Measurements from ENCODE around the gene PPEF2.
"Not testable (repeated sequence)": the region's sequence is repeated elsewhere in the genome, so short reads cannot be mapped to it uniquely, and the experiment has no call there.

Gene PPEF2, protein sequence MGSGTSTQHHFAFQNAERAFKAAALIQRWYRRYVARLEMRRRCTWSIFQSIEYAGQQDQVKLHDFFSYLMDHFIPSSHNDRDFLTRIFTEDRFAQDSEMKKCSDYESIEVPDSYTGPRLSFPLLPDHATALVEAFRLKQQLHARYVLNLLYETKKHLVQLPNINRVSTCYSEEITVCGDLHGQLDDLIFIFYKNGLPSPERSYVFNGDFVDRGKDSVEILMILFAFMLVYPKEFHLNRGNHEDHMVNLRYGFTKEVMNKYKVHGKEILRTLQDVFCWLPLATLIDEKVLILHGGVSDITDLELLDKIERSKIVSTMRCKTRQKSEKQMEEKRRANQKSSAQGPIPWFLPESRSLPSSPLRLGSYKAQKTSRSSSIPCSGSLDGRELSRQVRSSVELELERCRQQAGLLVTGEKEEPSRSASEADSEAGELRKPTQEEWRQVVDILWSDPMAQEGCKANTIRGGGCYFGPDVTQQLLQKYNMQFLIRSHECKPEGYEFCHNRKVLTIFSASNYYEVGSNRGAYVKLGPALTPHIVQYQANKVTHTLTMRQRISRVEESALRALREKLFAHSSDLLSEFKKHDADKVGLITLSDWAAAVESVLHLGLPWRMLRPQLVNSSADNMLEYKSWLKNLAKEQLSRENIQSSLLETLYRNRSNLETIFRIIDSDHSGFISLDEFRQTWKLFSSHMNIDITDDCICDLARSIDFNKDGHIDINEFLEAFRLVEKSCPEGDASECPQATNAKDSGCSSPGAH

GRCh38 chr4:75902352-75902751, at the start of gene PPEF2:
Gene PPEF2, minus strand, starts transcription at chr4:75902452. Its CDS starts 6,127 bp downstream, at chr4:75896325.
- no peak within 1 kb of the TSS for H3K9ac ChIP-seq (ENCODE audit: low read length)
- H3K4me3 ChIP-seq (ENCODE audit: low read length) = no peak within 1 kb of the TSS
- no peaks in the 10 kb centered on the region for H3K36me3 ChIP-seq (ENCODE audit: control insufficient read depth, insufficient read depth, low read length)
- no peaks in the 10 kb centered on the region for H3K4me1 ChIP-seq (ENCODE audit: control insufficient read depth, insufficient read depth, low read length)
- H3K27me3 ChIP-seq (ENCODE audit: control insufficient read depth, insufficient read depth, low read length) = no peaks in the 10 kb centered on the region
- H3K9me3 ChIP-seq (ENCODE audit: control insufficient read depth, low read length) = no peaks in the 10 kb centered on the region

GRCh38 chr4:75950213-75950815, 48.1 kb upstream of the PPEF2 start:
- no peaks in the 10 kb centered on the region for H3K4me1 ChIP-seq (ENCODE audit: control insufficient read depth, insufficient read depth, low read length)
- no peaks in the 10 kb centered on the region for H3K27me3 ChIP-seq (ENCODE audit: control insufficient read depth, insufficient read depth, low read length)
- H3K36me3 ChIP-seq (ENCODE audit: control insufficient read depth, insufficient read depth, low read length) = no peaks in the 10 kb centered on the region
- no peak overlapping the region for H3K9ac ChIP-seq (ENCODE audit: low read length)
- no peaks in the 10 kb centered on the region for H3K9me3 ChIP-seq (ENCODE audit: control insufficient read depth, low read length)
- H3K4me3 ChIP-seq (ENCODE audit: low read length) = no peak overlapping the region

DNA sequence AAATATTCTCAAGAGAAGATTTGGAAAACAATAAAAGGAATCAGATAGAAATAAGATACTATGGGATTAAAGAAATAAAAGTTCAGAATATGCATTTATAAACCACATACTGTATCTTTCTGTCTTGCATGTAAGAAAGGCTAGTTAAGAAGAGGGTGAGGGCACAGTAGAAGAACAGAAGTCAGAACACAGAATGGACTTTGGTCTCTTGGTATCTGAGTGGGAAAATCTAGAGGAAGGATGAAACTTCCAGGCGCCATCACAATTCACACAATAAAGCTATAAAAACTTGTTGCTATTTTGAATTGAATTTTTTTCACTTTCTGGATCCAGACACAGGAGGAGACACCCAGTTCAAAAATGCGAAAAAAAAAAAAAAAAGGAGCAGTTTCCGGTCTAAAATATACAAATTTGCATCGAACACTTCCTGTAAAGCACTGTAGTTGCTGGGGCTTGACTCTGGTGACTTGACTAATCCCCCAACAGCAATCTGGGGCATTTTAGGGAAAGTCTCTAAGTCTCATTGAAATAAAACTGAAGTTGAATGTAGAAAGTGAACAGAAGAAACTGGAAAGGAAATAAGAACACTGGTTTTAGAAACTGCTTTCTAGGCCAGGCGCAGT, 46.7 kb upstream of the PPEF2 start:
- no peaks in the 10 kb centered on the region for H3K4me1 ChIP-seq (ENCODE audit: control insufficient read depth, insufficient read depth, low read length)
- H3K4me3 ChIP-seq (ENCODE audit: low read length) = no peak overlapping the region
- no peak overlapping the region for H3K9ac ChIP-seq (ENCODE audit: low read length)
- H3K36me3 ChIP-seq (ENCODE audit: control insufficient read depth, insufficient read depth, low read length) = no peaks in the 10 kb centered on the region
- no peaks in the 10 kb centered on the region for H3K9me3 ChIP-seq (ENCODE audit: control insufficient read depth, low read length)
- no peaks in the 10 kb centered on the region for H3K27me3 ChIP-seq (ENCODE audit: control insufficient read depth, insufficient read depth, low read length)

- H3K4me3 ChIP-seq (ENCODE audit: low read length) = peak within 1 kb of the TSS; percentile 63
- peaks cover 6% of the 10 kb centered on the region for H3K4me1 ChIP-seq (ENCODE audit: control insufficient read depth, insufficient read depth, low read length)
- no peaks in the 10 kb centered on the region for H3K9me3 ChIP-seq (ENCODE audit: control insufficient read depth, low read length)
- H3K36me3 ChIP-seq (ENCODE audit: control insufficient read depth, insufficient read depth, low read length) = no peaks in the 10 kb centered on the region
- no peaks in the 10 kb centered on the region for H3K27me3 ChIP-seq (ENCODE audit: control insufficient read depth, insufficient read depth, low read length)
- peak within 1 kb of the TSS; percentile 74 for H3K9ac ChIP-seq (ENCODE audit: low read length)
Measured at GRCh38 chr4:75940692-75941253, 38.5 kb upstream of the PPEF2 start, which contains the start of gene NAAA. Gene NAAA, minus strand, starts transcription at chr4:75941013. Its CDS starts 64 bp downstream, at chr4:75940949.

- peaks cover 6% of the 10 kb centered on the region for H3K4me1 ChIP-seq (ENCODE audit: control insufficient read depth, insufficient read depth, low read length)
- no peaks in the 10 kb centered on the region for H3K36me3 ChIP-seq (ENCODE audit: control insufficient read depth, insufficient read depth, low read length)
- no peaks in the 10 kb centered on the region for H3K27me3 ChIP-seq (ENCODE audit: control insufficient read depth, insufficient read depth, low read length)
- peak overlapping the region; percentile 74 for H3K9ac ChIP-seq (ENCODE audit: low read length)
- peak overlapping the region; percentile 63 for H3K4me3 ChIP-seq (ENCODE audit: low read length)
- H3K9me3 ChIP-seq (ENCODE audit: control insufficient read depth, low read length) = no peaks in the 10 kb centered on the region
Measured at GRCh38 chr4:75939890-75940691, 37.8 kb upstream of the PPEF2 start.

DNA sequence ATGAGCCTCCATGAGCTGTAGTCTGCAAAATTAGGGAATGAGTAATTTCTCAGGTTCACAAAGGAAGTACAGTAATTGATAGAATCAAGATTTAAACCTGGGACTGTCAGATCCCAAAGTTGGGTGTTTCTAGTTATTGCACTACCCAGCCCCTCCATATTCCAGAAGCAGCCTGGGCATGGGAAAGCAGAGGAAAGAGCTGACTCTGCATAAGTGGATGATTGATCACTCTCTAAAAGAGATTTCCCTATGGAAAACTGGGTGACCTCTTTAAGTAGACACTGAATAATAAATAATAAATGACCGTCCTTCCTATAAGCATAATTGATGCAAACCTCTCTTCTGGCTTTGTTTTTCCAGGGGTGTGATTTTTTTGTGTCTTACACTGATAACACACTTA, 33.4 kb upstream of the PPEF2 start:
- Histone ChIP-seq H3K36me3 (ENCODE audit: control insufficient read depth, insufficient read depth, low read length) (no peaks in the 10 kb centered on the region), H3K4me3 (ENCODE audit: low read length) (no peak overlapping the region)

DNA sequence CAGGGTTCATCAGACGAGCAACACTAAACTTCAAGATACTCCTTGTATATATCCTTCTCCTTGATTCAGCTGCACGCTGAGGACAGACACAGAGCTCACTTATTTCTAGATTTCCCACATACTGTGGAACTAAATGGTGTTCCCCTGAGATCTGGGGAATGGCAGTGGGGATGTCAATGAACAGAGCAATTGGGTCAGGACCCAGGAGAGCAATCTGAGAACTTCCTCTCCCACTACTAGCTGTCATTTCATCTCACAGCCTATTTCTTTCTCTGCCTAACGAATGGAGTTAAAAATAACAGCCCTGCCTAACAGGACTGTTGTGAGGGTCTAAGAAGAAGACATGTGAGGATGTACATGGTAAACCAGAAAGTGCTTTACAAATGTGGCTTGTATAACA, 27.9 kb upstream of the PPEF2 start:
- Histone ChIP-seq H3K4me1 (ENCODE audit: control insufficient read depth, insufficient read depth, low read length) (no peaks in the 10 kb centered on the region), H3K9ac (ENCODE audit: low read length) (no peak overlapping the region), H3K4me3 (ENCODE audit: low read length) (no peak overlapping the region), H3K9me3 (ENCODE audit: control insufficient read depth, low read length) (no peaks in the 10 kb centered on the region), H3K27me3 (ENCODE audit: control insufficient read depth, insufficient read depth, low read length) (no peaks in the 10 kb centered on the region), H3K36me3 (ENCODE audit: control insufficient read depth, insufficient read depth, low read length) (no peaks in the 10 kb centered on the region)

More for the DNA sequence above, 33.4 kb upstream of the PPEF2 start:
- no peak overlapping the region for H3K9ac ChIP-seq (ENCODE audit: low read length)
- no peaks in the 10 kb centered on the region for H3K9me3 ChIP-seq (ENCODE audit: control insufficient read depth, low read length)
- peaks cover 6% of the 10 kb centered on the region for H3K4me1 ChIP-seq (ENCODE audit: control insufficient read depth, insufficient read depth, low read length)
- H3K27me3 ChIP-seq (ENCODE audit: control insufficient read depth, insufficient read depth, low read length) = no peaks in the 10 kb centered on the region

DNA sequence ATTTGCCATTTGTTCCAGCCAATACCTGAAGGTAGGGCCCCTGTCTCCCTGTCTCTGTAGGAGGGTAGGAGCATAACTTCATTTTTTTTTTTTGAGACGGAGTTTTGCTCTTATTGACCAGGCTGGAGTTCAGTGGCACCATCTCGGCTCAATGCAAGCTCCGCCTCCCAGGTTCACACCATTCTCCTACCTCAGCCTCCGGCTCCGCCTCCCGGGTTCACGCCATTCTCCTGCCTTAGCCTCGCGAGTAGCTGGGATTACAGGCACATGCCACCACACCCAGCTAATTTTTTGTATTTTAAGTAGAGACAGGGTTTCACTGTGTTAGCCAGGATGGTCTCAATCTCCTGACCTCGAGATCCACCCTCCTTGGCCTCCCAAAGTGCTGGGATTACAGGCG, 22.7 kb upstream of the PPEF2 start:
- H3K27me3 ChIP-seq (ENCODE audit: control insufficient read depth, insufficient read depth, low read length); H3K4me1 ChIP-seq (ENCODE audit: control insufficient read depth, insufficient read depth, low read length); H3K36me3 ChIP-seq (ENCODE audit: control insufficient read depth, insufficient read depth, low read length); H3K9me3 ChIP-seq (ENCODE audit: control insufficient read depth, low read length); H3K4me3 ChIP-seq (ENCODE audit: low read length); H3K9ac ChIP-seq (ENCODE audit: low read length): not testable (repeated sequence)

DNA sequence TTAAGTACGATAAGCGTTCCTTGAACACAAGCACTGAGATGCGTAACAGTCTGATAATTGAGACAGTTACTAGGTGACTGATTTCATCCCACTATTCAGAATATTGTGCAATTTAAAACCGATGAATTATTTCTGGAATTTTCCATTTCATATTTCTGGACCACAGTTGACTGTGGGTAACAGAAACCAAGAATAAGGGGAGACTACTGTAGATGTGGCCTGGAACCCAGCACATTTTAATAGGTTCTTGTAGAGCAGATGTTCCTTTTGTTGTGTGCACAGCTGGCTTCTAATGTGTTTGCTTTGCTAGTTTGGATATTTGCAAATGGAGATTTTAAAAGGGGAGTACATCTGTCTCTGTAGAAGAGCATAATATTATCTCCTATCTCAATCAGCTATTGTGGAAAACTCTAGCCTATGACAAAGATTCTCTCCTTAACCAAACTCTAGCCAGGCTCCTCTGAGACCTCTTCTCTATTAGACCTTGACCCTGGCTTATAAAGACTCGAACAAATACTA, 22.1 kb upstream of the PPEF2 start:
- Histone ChIP-seq H3K4me3 (ENCODE audit: low read length) (no peak overlapping the region), H3K9me3 (ENCODE audit: control insufficient read depth, low read length) (no peaks in the 10 kb centered on the region), H3K9ac (ENCODE audit: low read length) (no peak overlapping the region), H3K36me3 (ENCODE audit: control insufficient read depth, insufficient read depth, low read length) (no peaks in the 10 kb centered on the region), H3K27me3 (ENCODE audit: control insufficient read depth, insufficient read depth, low read length) (no peaks in the 10 kb centered on the region), H3K4me1 (ENCODE audit: control insufficient read depth, insufficient read depth, low read length) (no peaks in the 10 kb centered on the region)

- H3K27me3 ChIP-seq (ENCODE audit: control insufficient read depth, insufficient read depth, low read length) = no peaks in the 10 kb centered on the region
- H3K9ac ChIP-seq (ENCODE audit: low read length) = no peak overlapping the region
- H3K4me1 ChIP-seq (ENCODE audit: control insufficient read depth, insufficient read depth, low read length) = no peaks in the 10 kb centered on the region
- H3K9me3 ChIP-seq (ENCODE audit: control insufficient read depth, low read length) = no peaks in the 10 kb centered on the region
- no peaks in the 10 kb centered on the region for H3K36me3 ChIP-seq (ENCODE audit: control insufficient read depth, insufficient read depth, low read length)
- no peak overlapping the region for H3K4me3 ChIP-seq (ENCODE audit: low read length)
Measured at GRCh38 chr4:75922588-75922987, 20.3 kb upstream of the PPEF2 start.

DNA sequence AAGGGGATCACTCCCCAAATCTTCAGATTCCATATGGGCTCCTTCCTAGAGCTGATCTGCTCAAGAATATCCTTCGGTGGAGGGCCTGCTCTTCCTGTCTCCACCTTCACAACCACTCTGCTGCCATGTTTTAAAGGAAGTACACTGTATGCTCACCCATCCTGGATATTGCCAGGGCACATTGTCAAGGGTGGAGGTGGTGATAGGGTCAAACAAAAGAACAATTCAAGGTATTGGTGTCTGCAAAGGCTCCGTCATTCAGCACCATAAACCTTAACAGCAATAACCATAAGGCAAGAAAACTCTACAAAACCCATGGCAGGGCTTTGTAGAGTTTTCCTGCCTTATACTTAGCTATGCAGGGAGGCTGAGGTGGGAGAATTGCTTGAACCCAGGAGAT, 19.7 kb upstream of the PPEF2 start:
- no peaks in the 10 kb centered on the region for H3K4me1 ChIP-seq (ENCODE audit: control insufficient read depth, insufficient read depth, low read length)
- no peak overlapping the region for H3K9ac ChIP-seq (ENCODE audit: low read length)
- H3K36me3 ChIP-seq (ENCODE audit: control insufficient read depth, insufficient read depth, low read length) = no peaks in the 10 kb centered on the region
- no peak overlapping the region for H3K4me3 ChIP-seq (ENCODE audit: low read length)
- H3K27me3 ChIP-seq (ENCODE audit: control insufficient read depth, insufficient read depth, low read length) = no peaks in the 10 kb centered on the region
- H3K9me3 ChIP-seq (ENCODE audit: control insufficient read depth, low read length) = no peaks in the 10 kb centered on the region

All from mucosa of stomach (tissue), 1 donor.